GM21576 (cell line): ENCODE results near the gene SKI.

Source experiments
- ATAC-seq: cut with Tn5 transposase; IDR thresholded peaks from one replicate; pipeline ENCODE4 v1.9.1; 2021; ENCODE audit warnings: mild to moderate bottlenecking, moderate library complexity; ENCODE audit not compliant: unreplicated experiment

SKI gene

DNA sequence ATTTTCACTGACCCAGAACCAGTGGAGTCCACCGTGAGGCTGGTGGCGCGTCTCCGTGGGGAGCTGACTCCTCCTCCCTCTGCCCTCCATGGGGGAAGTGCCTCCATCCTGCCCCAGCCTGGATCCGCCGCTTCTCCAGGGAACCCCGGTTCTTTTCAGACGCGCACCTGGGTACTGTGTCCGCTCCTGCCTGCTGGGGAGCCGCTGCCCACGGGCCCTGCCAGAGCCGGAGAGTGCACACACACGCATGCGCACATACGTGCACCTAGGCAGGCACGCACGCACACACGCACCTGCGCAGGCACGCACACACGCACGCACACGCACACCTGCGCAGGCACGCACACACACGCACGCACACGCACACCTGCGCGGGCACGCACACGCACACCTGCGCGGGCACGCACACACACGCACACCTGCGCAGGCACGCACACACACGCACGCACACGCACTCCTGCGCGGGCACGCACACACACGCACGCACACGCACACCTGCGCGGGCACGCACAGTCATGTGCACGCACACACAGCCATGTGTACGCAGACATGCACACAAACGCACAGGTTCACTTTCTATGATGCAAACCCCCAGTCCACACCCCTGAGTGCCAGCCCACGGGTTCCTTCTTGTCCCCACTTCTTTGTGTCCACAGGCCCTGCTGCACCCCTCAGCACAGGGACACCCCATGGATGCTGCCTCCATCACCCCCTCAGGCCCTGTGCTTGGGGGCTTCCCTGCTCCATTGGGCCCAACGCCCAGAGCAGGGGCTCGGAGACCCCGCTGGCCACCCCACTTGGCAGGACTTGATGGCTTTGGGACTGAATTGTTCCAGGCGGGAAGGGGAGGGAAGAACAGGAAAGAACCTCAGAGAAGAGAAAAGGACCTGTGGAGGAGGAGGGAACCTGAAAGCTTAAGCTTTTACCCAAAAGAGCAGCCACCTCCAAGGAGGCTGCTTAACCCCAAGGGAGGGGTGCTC is 120.5 kb downstream of the SKI start:
- ATAC-seq: no peak

- no peak for ATAC-seq
Observed at GRCh38 chr1:2349806-2350205, 121.7 kb downstream of the SKI start.

DNA sequence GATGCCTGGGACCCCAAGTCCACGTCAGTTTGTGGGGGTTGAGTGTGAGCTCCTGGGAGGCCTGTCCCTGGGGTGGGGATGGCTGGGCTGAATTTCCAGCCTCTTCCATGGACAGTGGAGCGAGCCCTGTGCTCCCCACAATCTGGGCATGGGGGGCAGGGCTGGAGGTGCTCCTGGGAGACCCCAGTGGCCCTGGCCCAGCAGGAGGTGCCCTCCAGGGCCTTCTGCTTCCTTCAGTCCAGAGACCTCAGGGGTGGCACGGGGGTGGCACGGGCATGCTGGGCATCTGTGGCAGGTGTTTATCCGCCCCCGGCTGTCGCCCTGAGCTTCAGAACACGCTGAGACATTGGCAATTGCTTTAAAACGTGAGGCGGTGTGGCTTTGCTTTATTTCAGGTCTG is 122.4 kb downstream of the SKI start:
- ATAC-seq: no peak

DNA sequence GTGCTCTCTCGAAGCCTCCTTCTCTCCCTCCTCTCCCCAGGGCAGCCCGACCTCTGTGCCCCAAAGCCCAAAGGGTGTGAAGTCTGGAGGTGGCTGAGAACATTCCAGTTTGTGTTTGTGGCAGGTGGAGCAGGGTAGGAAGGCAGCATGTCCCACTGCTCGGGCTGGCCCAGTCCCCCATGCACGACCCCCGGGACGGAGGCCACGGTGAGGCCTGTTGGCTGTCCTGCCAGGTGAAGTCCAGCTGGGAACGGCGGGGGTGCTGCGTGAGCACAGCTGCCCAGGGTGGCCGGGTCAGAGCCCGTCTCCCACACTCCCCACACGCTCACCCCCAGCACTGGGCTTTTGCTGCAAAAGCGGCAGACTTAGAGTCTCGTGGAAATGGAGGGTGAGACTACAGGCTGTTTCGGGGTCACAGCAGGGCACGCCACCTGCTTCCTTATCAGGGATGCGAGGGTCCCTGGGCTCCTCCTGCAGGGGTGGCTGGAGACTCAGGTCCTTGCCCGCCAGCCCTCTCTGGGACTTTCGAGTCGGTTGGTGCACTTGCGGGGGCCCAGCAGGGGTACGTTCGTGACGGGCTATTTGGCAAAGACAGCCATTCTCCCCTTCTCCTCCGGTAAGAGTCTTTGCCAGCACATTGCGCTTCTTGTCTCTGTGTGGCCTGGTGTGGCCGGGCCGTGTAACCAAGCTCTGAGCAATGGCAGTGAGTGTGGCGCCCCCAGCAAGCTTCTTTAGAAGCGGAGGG is 123.0 kb downstream of the SKI start:
- ATAC-seq: no peak

DNA sequence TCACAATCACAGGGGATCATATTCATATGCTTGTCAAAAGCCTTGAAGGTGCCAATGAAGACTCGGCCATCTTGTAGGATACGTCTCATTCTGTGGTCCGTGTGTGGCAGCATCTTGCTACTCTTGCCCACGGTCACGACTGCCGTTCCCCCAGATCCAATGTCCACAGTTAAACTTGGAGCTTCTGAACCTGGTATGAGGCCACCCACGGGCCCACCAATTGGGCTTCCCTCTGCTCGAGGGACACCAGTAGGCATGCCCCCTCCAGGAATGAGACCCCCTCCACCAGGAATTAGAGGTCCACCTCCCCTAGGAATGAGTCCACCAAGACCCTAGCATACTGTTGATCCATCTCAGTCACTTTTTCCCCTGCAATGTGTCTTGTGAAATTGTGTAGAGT is 123.6 kb downstream of the SKI start:
- ATAC-seq: no peak

- ATAC-seq: no peak
Observed at GRCh38 chr1:2352341-2352896, 124.3 kb downstream of the SKI start.

GRCh38 chr1:2352897-2353550 is 124.9 kb downstream of the SKI start:
- no peak for ATAC-seq

- no peak for ATAC-seq
Observed at GRCh38 chr1:2353551-2354438, 125.7 kb downstream of the SKI start.

GRCh38 chr1:2354511-2355372 is 126.6 kb downstream of the SKI start:
- ATAC-seq: no peak

- ATAC-seq: no peak
Observed at GRCh38 chr1:2355373-2356261, 127.5 kb downstream of the SKI start.

- ATAC-seq: no peak
Observed at GRCh38 chr1:2356401-2356800, 128.3 kb downstream of the SKI start.

DNA sequence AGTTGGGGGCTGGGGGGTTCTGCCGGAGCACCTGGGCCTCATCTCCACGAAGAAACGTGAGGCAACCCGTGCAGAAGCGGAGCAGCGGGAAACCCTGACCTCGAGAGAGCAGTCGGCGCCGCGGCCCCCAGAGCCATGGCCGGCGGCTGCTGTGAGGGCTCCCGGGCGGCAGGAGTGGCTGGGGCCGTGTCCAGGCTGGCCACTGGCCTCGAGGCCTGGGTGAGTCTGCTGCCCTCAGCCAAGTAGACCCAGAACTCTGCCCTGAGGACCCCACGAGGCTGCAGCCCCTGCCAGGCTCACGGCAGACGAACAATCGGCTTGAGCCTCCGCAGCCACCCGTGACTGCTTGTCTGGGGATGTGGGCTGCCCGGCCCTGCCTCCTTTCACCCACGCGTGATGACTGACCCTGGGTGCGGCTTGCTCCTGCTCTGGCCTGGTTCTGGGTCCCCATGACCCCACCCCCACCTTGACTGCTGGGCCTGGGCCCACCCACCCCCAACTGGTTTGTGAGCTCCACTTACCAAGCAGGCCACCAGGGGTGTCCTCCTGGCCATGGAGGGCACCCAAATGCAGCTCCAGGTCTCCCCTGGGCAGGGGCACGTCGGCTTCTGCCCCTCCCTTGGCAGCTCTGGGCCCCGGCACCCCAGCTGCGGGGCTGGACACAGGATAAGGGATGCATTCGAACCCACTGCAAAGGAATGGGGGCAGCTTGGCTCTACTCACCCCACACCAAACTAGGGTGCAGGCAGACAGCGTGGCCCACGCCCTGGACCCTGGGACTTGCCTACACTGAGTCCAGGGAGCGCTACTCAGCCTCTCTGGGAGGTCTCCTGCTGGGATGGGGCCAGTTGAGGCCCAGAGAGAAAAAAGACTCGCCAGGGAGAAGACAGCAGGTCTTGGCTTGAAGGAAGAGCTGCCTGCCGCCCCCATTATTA is 129.1 kb downstream of the SKI start:
- no peak for ATAC-seq

GRCh38 chr1:2358072-2358471 is 130.0 kb downstream of the SKI start:
- ATAC-seq: no peak

GRCh38 chr1:2358651-2359640 is 130.8 kb downstream of the SKI start:
- ATAC-seq: no peak
